Astrocyte (in vitro differentiated cells and primary cell): Measurements from ENCODE around the gene MRPL53. TPM values are rescaled to one million over a fixed set of nuclear protein-coding genes. Genes with fewer than 3 reads are reported as not detected.

Source experiments
- DNase-seq: peaks from one replicate; pipeline ENCODE4 v3.0.0-alpha.2; 2010; ENCODE audit warnings: low read depth
- FAIRE-seq: peaks from 2 replicates; lab custom pipeline; 2011; peaks lifted over from hg19 to GRCh38; lab: Jason Lieb, UNC
- H2AFZ ChIP-seq: 2 replicates; pipeline ENCODE4 v1.6.0; 2012; ENCODE audit warnings: low read depth, low read length, inconsistent platforms
- H3K27ac ChIP-seq: 2 replicates; pipeline ENCODE4 v1.5.1; 2011; ENCODE audit warnings: low read depth, low read length, inconsistent platforms
- H3K27me3 ChIP-seq: 2 replicates; pipeline ENCODE4 v1.6.0; 2011; ENCODE audit warnings: low read length, inconsistent platforms; ENCODE audit not compliant: insufficient read depth
- H3K36me3 ChIP-seq: 2 replicates; pipeline ENCODE4 v1.5.1; 2011; ENCODE audit warnings: low read length, inconsistent platforms; ENCODE audit not compliant: insufficient read depth
- H3K4me1 ChIP-seq: 2 replicates; pipeline ENCODE4 v1.5.1; 2011; ENCODE audit warnings: low read length, inconsistent platforms; ENCODE audit not compliant: insufficient read depth
- H3K4me2 ChIP-seq: 2 replicates; pipeline ENCODE4 v1.6.0; 2012; ENCODE audit warnings: low read length, inconsistent platforms
- H3K4me3 ChIP-seq: 2 replicates; pipeline ENCODE4 v1.5.1; 2011; ENCODE audit warnings: low read depth, mild to moderate bottlenecking, low read length, inconsistent platforms; ENCODE audit not compliant: insufficient read depth
- H3K79me2 ChIP-seq: 2 replicates; pipeline ENCODE4 v1.6.0; 2012; ENCODE audit warnings: mild to moderate bottlenecking, low read length, inconsistent platforms; ENCODE audit not compliant: insufficient read depth
- H3K9ac ChIP-seq: 2 replicates; pipeline ENCODE4 v1.6.0; 2012; ENCODE audit warnings: mild to moderate bottlenecking, low read length, inconsistent platforms
- H3K9me3 ChIP-seq: 2 replicates; pipeline ENCODE4 v1.5.1; 2012; ENCODE audit warnings: low read depth, mild to moderate bottlenecking, low read length, inconsistent platforms; ENCODE audit not compliant: insufficient read depth
- H4K20me1 ChIP-seq: 2 replicates; pipeline ENCODE4 v1.6.0; 2012; ENCODE audit warnings: low read length, inconsistent platforms; ENCODE audit not compliant: insufficient read depth
- H3K27ac Mint-ChIP-seq: one replicate; pipeline ENCODE4 v1.8.0; 2021; ENCODE audit warnings: mild to moderate bottlenecking, mixed read lengths; ENCODE audit not compliant: unreplicated experiment
- H3K27me3 Mint-ChIP-seq: one replicate; pipeline ENCODE4 v1.8.0; 2021; ENCODE audit warnings: low read depth, mixed read lengths; ENCODE audit not compliant: unreplicated experiment
- H3K36me3 Mint-ChIP-seq: one replicate; pipeline ENCODE4 v1.8.0; 2021; ENCODE audit warnings: low read depth, mixed read lengths; ENCODE audit not compliant: unreplicated experiment
- H3K4me1 Mint-ChIP-seq: one replicate; pipeline ENCODE4 v1.8.0; 2021; ENCODE audit warnings: low read depth, mixed read lengths; ENCODE audit not compliant: unreplicated experiment
- H3K4me3 Mint-ChIP-seq: one replicate; pipeline ENCODE4 v1.8.0; 2021; ENCODE audit warnings: mild to moderate bottlenecking, moderate library complexity, mixed read lengths; ENCODE audit not compliant: unreplicated experiment
- H3K9me3 Mint-ChIP-seq: one replicate; pipeline ENCODE4 v1.8.0; 2021; ENCODE audit warnings: mild to moderate bottlenecking, mixed read lengths; ENCODE audit not compliant: unreplicated experiment
- CTCF ChIP-seq: IDR thresholded peaks from 2 replicates; pipeline ENCODE4 v1.5.1; 2011; ENCODE audit warnings: low read depth, mild to moderate bottlenecking, inconsistent platforms, low read length, moderate library complexity; ENCODE audit not compliant: insufficient read depth
- EZH2 ChIP-seq: IDR thresholded peaks from 2 replicates; pipeline ENCODE4 v1.6.1; 2012; ENCODE audit warnings: mild to moderate bottlenecking, low read length, inconsistent platforms; ENCODE audit not compliant: insufficient read depth
- total RNA-seq: library from RNA; stranded (reverse); gene quantifications from 2 replicates; pipeline ENCODE4 v1.2.1, GENCODE V29; 2021

Gene MRPL53
- total RNA-seq, 1 donor from 2014 or later: 50.6 TPM

GRCh38 chr2:74441170-74441689 lies 31.2 kb downstream of the MRPL53 start:
- no peak for FAIRE-seq
- no peak for DNase-seq
- H3K27me3 ChIP-seq: peaks cover 10% of the 10 kb centered on the region
- H3K79me2 ChIP-seq: peaks cover 30% of the 10 kb centered on the region
- H3K9me3 ChIP-seq: no peaks in the 10 kb centered on the region
- H3K4me2 ChIP-seq: peak overlapping the region; percentile 96
- no peaks in the 10 kb centered on the region for H3K9me3 Mint-ChIP-seq
- no peak overlapping the region for H3K4me3 ChIP-seq
- H3K4me1 Mint-ChIP-seq: peaks cover 32% of the 10 kb centered on the region
- H3K27ac ChIP-seq: no peak overlapping the region
- H3K36me3 Mint-ChIP-seq: peaks cover 2% of the 10 kb centered on the region
- H2AFZ ChIP-seq: peak overlapping the region; percentile 80
- TF ChIP-seq CTCF (no peak), EZH2 (no peak)
- H3K36me3 ChIP-seq: no peaks in the 10 kb centered on the region
- H4K20me1 ChIP-seq: peaks cover 28% of the 10 kb centered on the region
- H3K9ac ChIP-seq: no peak overlapping the region
- H3K4me1 ChIP-seq: peaks cover 50% of the 10 kb centered on the region
- peaks cover 1% of the 10 kb centered on the region for H3K27me3 Mint-ChIP-seq
- peak overlapping the region; percentile 87 for H3K4me3 Mint-ChIP-seq
- H3K27ac Mint-ChIP-seq: peak overlapping the region; percentile 58

- Histone ChIP-seq H2AFZ (peak overlapping the region; percentile 80), H3K36me3 (no peaks in the 10 kb centered on the region), H3K4me2 (peak overlapping the region; percentile 96), H3K27me3 (peaks cover 10% of the 10 kb centered on the region), H3K4me3 (peak overlapping the region; percentile 75), H3K4me1 (peaks cover 50% of the 10 kb centered on the region), H4K20me1 (peaks cover 30% of the 10 kb centered on the region), H3K9me3 (no peaks in the 10 kb centered on the region), H3K27ac (peak overlapping the region; percentile 27), H3K9ac (peak overlapping the region; percentile 81), H3K79me2 (peaks cover 30% of the 10 kb centered on the region)
- peaks cover 4% of the 10 kb centered on the region for H3K36me3 Mint-ChIP-seq
- H3K4me1 Mint-ChIP-seq: peaks cover 34% of the 10 kb centered on the region
- TF ChIP-seq CTCF (no peak), EZH2 (no peak)
- no peaks in the 10 kb centered on the region for H3K9me3 Mint-ChIP-seq
- DNase-seq (peak; percentile 64), FAIRE-seq (no peak)
- H3K27ac Mint-ChIP-seq: peak overlapping the region; percentile 88
- peaks cover 1% of the 10 kb centered on the region for H3K27me3 Mint-ChIP-seq
- H3K4me3 Mint-ChIP-seq: peak overlapping the region; percentile 90
These were observed 31.9 kb downstream of the MRPL53 start for GRCh38 chr2:74440378-74441169.
